DMS 273 (cell line): Measurements from ENCODE around the gene APEX1.
"Not testable (repeated sequence)": the region's sequence is repeated elsewhere in the genome, so short reads cannot be mapped to it uniquely, and the experiment has no call there.

ENCODE experiments used
- DNase-seq: peaks from one replicate; lab custom pipeline; 2025; ENCODE audit not compliant: unreplicated experiment; lab: John Stamatoyannopoulos, UW

The APEX1 gene

GRCh38 chr14:20472536-20473169 lies 17.6 kb downstream of the APEX1 start:
- no peak for DNase-seq

GRCh38 chr14:20476776-20477175 lies 21.8 kb downstream of the APEX1 start:
- DNase-seq, result no peak

- DNase-seq, result no peak
These were observed 22.3 kb downstream of the APEX1 start for GRCh38 chr14:20477211-20477876.

- DNase-seq, result no peak
These were observed 23.9 kb downstream of the APEX1 start for GRCh38 chr14:20478894-20479293.

GRCh38 chr14:20482382-20482781 lies 27.4 kb downstream of the APEX1 start:
- DNase-seq, result no peak

GRCh38 chr14:20485900-20486299 lies 30.9 kb downstream of the APEX1 start:
- no peak for DNase-seq

GRCh38 chr14:20486684-20487395 lies 31.8 kb downstream of the APEX1 start:
- no peak for DNase-seq

GRCh38 chr14:20487396-20487725 lies 32.3 kb downstream of the APEX1 start:
- no peak for DNase-seq

GRCh38 chr14:20489093-20489994 lies 34.3 kb downstream of the APEX1 start:
- DNase-seq, result no peak

GRCh38 chr14:20490563-20490962 lies 35.5 kb downstream of the APEX1 start:
- DNase-seq, result no peak

- DNase-seq, result no peak
These were observed 37.5 kb downstream of the APEX1 start for GRCh38 chr14:20492486-20492885.

- no peak for DNase-seq
These were observed 38.6 kb downstream of the APEX1 start for GRCh38 chr14:20493634-20494033.

GRCh38 chr14:20494935-20495766 lies 40.1 kb downstream of the APEX1 start:
- no peak for DNase-seq

- no peak for DNase-seq
These were observed 43.6 kb downstream of the APEX1 start for GRCh38 chr14:20498622-20499021.

GRCh38 chr14:20499108-20499507 lies 44.1 kb downstream of the APEX1 start:
- DNase-seq, result peak; percentile 82

GRCh38 chr14:20499881-20500280 lies 44.9 kb downstream of the APEX1 start:
- DNase-seq, result peak; percentile 27

GRCh38 chr14:20501346-20501745 lies 46.3 kb downstream of the APEX1 start:
- no peak for DNase-seq

GRCh38 chr14:20503898-20504297 lies 48.9 kb downstream of the APEX1 start:
- DNase-seq, result no peak

- not testable (repeated sequence) for DNase-seq
These were observed 51.2 kb downstream of the APEX1 start for GRCh38 chr14:20506276-20506675.

GRCh38 chr14:20506752-20507151 lies 51.7 kb downstream of the APEX1 start:
- not testable (repeated sequence) for DNase-seq
